CD4-positive, alpha-beta T cell treated with Interleukin-21 for 1 hour (primary cell): Measurements from ENCODE around the gene RAB39A.

Experiments used
- DNase-seq: peaks from one replicate; pipeline ENCODE4 v3.0.0-alpha.2; 2020

The RAB39A gene

DNA sequence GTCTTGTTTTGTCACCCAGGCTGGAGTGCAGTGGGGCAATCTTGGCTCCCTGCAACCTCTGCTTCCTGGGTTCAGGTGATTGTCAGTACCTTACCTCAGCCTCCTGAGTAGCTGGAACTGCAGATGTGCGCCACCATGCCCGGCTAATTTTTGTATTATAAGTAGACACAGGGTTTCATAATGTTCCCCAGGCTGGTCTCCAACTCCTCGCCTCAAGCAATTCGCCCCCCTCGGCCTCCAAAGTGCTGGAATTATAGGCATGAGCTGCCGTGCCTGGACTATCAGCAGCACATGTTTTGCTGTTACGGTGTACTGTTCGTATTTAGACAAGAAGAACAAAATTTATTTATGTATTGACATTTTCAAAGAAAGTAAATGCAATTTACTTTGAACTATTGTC, 34.8 kb downstream of the RAB39A start:
- no peak for DNase-seq

DNA sequence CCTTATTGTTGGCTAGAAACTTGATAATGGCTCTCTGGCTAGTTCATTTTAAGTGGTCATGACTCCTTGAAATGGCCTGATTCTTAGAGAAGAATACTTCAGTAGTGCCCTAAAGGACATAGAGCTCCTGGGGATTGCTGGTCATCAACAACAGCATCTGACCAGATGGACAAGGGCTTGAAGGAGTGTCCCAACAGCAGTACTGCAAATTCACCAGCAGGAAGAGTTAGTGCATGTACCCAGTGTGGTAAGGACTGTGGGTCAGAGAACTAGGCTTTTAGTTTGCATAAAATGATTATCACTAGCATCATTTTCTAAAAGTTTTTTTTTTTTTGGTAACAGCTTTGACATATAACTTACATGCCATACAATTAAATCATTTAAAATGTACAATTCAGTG, 41.0 kb downstream of the RAB39A start:
- no peak for DNase-seq

DNA sequence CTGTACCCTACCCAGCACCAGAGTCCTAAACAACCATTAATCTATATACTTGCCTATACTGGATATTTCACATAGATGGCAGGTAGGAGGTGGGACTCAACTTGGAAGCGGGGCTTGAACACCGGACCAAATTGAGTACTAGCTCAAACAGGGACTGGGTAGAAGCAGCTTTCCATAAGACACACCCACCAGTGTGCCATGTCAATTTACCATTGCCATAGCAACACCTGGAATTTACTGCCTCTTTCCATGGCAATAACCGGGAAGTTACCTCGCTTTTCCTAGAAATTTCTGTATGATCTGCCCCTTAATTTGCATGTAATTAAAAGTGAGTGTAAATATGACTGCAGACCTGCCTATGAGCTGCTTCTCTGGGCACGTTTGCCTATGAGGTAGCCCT, 41.8 kb downstream of the RAB39A start:
- DNase-seq: no peak

DNA sequence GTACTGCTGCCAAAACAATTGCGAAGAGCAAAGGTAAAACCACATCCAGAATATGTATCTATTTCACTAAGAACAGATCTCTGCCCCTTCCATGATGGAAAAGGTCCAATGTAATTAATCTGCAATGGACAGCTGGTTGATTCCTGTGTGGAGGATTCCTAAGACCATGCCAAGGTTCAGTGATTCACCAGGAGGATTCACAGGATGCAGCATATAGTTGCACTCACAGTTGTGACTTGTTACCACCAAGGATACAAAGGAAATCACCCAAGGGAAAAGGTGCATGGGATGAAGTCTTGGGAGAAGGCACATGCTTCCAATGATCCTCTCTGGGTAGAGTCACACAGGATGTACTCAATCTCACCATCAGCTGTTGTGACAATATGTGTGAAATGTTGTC, 45.4 kb downstream of the RAB39A start:
- DNase-seq: no peak

DNA sequence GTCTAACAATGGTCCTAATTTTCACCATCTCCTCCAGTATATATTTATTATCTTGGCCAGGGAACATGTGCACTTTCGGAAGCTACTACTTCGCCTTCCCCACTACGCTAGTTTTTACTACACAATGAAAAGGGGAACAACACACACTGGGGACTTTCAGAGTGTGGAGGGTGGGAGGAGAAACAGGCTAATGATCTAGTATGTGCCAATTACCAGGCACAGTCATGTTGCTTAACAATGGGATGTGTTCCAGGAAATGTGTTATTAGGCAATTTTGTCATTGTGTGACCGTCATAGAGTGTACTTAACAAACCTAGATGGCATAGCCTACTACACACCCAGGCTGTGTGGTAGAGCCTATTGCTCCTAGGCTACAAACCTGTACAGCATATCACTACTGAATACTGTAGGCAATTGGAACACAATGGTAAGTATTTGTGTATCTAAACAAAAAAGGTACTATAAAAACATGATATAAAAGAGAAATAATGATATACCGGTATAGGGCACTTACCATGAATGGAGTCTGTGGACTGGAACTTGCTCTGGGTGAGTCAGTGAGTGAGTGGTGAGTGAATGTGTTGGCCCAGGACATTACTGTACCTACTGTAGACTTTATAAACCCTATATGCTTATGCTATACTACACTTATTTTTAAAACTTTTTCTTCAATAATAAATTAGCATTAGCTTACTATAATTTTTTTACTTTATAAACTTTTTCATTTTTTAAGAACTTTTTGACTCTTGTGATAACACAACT, 60.3 kb downstream of the RAB39A start:
- DNase-seq: no peak

DNA sequence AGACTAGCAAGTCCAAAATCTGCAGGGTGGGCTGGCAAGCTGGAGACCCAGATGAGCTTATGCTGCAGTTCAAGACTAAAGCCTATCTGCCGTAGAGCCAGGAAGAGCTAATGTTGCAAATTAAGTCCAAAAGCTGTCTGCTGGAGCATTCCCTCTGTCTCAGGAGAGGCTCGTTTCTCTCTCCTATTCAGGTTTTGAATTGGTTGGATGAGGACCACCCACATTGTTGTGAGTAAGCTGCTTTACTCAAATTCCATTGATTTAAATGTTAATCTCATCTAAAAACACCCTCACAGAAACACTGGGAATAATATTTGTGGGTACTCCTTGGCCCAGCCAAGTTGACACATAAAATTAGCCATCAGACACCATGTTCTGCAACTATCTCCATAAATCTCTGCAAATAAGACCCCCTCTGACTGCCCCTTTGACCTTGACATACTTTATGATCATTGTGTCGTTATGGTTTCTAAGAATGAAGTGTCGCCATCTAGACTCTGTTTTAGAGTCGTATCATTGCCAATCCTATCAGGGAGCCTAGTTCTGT, 63.7 kb downstream of the RAB39A start:
- DNase-seq: no peak

DNA sequence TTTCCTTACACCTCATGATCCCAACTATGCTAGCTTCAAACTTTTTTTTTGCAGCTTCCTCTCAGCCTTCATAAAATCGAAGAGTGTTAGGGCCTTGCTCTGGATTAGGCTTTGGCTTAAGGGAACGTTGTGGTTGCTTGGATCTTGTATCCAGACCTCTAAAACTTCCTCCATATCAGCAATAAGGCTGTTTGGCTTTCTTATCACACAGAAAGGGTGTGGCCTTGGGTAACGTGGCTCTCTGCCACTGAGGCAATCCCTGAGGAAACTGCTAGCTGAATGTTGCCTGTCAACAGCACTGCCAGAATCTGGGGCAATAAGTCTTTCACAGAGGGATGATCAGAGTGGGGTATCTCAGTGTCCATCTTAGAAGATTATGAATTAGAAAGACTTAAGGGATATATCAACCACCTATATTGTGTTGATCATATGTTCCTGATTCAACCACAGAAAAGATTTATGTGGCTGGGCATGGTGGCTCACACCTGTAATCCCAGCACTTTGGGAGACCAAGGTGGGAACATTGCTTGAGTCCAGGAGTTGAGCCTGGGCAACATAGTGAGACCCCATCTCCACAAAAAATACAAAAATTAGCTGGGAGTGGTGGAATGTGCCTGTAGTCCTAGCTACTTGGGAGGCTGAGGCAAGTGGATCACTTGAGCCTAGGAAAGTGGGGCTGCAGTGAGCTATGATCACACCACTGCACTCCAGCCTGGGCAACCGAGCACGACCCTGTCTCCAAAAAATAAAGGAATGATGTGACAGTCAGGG, 67.9 kb downstream of the RAB39A start:
- DNase-seq: no peak

DNA sequence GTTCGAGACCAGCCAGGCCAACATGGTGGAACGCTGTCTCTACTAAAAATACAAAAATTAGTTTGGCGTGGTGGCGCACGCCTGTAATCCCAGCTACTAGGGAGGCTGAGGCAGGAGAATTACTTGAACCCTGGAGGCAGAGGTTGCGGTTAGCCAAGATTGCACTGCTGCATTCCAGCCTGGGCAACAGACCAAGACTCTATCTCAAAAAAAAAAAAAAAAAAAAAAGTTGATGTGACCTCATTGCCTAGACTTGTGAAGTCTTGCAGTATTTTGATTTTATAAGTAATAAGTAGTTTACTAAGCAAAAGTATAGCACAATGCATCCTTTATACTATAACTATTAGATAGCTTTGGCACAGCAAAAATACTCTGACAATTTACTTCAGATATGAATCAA, 70.5 kb downstream of the RAB39A start:
- no peak for DNase-seq

DNA sequence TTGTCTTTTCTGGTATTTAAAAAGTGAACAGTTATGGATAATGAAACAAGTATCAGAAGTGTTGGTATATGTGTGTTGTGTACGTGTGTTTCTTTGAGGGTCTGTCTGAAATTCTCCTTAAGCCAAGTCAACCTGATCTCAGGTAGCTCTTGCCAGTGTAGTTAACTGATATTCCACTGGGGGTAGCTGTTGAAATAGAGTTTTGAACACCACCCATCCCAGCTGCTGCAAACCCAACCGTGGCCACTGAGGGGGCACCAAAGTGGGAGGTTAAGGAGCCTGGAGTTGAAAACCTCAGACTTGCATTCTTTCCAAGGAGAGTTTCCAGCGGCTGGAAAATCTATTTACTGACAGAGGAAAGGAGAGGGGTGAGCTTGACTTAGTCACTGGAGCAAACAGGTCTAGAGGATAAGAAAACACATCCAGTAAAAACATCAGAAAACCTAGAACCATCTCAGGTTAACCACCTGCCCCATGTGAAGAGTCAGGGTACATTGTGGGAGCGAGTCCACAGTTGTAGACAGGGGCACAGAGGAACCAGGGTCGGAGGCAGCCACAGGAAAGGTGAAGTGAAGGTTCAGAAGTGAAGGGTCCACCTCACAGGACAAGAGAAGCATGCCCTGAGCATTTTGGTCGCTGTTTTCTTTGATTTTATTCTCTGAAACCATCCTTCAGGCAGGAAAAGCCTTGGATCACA, 71.7 kb downstream of the RAB39A start:
- DNase-seq: peak; percentile 48

DNA sequence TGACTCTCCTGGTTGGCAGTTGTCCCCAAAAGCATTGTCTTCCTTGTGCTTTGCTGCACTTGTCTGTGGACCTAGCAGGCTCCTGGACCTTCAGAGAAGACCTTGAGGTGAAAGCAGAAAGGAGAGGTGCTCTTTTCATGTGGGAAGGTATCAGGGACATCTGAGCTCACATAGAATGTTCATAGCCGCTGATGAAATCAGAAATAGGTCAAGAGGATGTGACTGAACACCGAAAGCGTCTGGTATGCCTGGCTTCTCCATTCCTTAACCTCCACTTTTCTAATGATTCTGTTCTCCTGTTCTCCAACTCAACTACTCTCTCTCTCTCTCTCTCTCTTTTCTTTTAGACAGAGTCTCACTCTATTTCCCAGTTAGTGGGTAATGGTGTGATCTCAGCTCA, 74.2 kb downstream of the RAB39A start:
- no peak for DNase-seq

DNA sequence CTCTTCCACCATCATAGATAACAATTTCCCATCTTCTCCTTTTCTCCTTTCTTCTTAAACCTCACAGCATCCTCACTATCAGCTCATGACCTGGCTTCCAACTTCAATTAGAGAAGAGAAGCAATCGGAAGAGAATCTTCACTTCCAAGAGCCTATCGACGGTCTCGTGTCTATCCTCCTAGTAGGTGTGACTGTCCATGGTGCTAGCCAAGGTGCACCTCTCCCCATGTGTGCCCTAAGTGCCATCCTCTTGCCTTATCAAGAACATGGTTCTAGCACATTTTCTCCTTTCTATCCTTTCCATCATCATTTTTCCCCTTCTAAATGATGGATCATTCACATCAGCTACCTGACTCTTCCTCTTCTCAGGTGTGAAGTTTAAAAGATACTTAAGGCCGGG, 75.4 kb downstream of the RAB39A start:
- DNase-seq: no peak

DNA sequence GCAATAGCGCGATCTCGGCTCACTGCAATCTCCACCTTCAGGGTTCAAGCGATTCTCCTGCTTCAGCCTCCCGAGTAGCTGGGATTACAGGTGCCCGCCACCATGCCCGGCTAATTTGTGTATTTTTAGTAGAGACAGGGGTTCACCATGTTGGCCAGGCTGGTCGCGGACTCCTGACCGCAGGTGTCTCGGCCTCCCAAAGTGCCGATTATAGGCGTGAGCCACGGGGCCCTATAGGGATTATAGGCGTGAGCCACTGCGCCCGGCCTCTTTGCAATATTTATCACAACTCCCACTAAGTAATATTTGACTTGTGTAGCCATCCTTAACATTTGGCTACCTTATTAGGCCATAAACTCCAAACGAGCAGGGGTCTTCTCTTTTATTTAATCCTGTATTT, 79.6 kb downstream of the RAB39A start:
- DNase-seq: no peak

DNA sequence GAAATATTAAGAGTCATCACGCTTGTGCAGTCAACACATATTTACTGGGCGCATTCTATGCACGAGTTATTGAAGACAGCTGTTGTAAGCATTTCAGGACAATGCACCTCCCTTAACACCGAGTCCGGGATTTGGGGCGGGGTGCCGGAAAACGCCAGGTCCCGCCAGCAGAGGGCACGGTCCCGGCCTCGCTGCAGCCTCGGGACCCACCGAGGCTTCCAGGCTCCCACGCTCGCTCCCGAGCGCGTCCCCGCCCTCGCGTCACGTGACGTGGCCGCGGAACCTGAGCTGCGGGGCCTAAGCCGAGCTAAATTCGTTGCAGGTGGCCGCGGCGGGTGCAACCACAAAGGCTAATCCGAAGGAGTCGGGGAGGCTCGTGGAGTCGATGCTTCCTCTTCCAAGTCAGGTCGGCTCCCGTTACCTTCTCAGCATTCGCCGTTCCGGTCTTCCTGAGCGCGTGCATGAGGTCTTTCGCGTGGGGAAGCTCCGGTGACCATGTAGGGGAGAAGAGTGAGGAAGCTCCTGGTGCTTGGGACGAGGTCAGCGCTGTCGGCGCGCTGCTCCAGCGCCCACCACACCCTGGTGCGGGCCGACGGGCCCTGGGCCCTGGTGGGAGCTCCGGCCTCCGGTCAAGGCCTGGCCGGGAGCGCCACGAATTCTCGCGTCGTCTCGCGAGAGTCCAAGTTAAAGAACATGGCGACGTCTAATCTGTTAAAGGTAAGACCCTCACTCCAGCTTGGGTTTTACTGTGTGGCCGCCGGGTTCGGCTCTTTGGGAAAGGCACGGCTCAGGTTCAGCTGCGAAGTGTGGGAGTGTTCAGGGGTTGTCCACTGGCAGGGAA, 80.6 kb downstream of the RAB39A start, which contains the start of gene CUL5:
Gene CUL5, plus strand, starts transcription at position 243 of the 841 bp plus-strand sequence. Its CDS starts 451 bp downstream, at position 694.
- peak; percentile 90 for DNase-seq

DNA sequence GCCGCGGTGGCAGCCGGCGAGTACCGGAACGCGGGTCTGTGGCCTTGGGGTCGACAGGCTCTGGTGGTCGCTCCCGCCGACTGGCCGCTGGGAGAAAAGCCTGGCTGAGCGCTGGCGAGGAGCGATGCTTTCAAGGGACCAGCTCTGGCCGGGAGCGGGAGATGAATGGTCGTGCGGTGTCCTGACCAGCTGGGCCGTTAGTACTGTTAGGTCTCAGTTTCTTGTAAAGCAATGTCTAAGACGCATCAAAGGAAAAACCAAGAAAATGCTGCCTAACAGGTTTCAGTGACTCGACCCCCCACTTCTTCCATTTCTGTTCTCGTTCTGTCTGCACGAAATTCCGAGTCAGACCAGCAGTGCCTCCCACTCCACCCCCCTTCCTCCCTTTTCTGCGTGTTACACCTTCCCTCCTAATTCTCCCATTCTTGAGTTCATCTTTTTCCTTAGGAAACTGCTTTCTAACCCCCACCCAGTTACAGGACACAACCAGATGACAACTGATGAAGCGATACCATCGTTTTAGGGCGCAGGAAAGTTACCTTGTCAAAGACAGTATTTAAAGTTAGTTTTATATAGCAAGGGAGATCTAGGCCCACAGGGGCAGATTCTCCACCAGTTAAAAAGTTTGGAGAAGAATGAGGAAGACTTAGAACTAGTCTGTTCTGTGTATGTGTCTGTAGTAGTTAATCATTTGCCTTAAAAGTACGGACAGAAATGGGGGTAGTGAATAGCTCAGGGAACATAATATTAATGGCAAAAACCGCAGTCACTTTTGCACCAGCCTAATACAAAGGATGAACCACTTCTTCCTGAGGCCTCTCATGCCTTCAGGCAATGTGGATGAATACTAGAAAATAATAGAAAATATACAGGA, 81.5 kb downstream of the RAB39A start:
- no peak for DNase-seq

DNA sequence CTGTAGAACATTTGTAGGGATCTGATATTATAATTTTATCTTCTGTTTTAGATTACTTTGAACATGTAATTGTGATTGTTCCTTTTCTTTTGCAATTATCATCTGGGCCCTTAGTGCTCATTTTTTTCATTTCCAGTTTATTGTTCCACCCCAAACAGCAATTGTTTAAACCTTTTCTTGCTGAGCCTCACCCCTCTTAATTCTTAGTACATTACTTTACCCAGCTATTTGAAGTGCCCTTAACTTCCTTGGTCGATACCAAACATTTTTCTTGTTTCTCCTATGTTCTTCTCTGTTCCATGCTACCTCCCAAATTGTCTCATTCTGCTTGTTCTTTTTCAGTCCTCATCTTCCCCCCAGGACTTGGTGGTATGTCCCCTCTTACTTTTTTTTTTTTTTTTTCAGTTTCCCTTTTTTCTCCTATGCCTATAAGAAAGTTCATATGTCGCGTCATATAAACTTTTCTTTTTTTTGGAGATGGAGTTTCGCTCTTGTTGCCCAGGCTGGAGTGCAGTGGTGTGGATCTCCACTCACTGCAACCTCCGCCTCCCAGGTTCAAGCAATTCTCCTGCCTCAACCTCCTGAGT, 84.0 kb downstream of the RAB39A start:
- no peak for DNase-seq
